K562 treated with DMSO at 1 percent for 24 hours (cell line): ENCODE results near the gene IFNGR2. TPM values are rescaled to one million over a fixed set of nuclear protein-coding genes. Genes with fewer than 3 reads are reported as not detected.

ENCODE experiments used
- total RNA-seq: library from RNA; unstranded; fragments of 300-600 nt; gene quantifications from 2 replicates; pipeline ENCODE4 v1.2.3, GENCODE V29; 2022; ENCODE audit warnings: low read depth; ENCODE audit not compliant: insufficient read depth

Gene IFNGR2, protein sequence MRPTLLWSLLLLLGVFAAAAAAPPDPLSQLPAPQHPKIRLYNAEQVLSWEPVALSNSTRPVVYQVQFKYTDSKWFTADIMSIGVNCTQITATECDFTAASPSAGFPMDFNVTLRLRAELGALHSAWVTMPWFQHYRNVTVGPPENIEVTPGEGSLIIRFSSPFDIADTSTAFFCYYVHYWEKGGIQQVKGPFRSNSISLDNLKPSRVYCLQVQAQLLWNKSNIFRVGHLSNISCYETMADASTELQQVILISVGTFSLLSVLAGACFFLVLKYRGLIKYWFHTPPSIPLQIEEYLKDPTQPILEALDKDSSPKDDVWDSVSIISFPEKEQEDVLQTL
- 38.1 and 41.0 TPM in 2 replicates for total RNA-seq

DNA sequence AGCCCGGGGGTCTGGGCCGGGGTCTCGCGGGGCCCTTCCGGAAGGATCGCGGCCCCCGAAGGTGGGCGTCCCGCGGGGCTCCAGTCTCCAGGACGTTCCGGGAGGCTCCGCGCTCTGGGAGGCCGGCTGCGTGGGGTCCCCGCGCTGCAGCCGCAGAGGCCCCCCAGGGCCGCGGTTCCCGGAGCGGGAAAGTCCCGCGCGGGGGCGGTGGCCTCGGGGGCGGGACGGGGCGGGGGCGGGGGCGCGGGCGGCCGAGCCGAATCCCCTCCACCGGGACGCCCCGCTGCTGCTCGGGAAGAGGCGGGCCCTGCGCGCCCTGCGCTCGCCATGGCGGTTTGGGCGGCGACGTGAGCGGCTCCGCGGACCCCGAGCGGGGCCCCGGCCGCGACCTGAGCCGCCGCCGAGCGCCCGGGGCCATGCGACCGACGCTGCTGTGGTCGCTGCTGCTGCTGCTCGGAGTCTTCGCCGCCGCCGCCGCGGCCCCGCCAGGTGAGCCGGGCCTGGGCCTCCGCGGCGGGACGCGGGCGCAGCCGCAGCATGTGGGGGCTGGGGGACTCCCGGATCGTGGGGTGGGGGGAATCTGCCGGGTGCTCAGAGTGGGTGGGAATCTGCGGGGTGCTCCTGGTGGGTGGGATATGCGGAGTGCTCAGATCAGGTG lies at the start of gene IFNGR2:
Gene IFNGR2, plus strand, starts transcription at position 286 of the 658 bp plus-strand sequence. Its CDS starts 131 bp downstream, at position 417.

DNA sequence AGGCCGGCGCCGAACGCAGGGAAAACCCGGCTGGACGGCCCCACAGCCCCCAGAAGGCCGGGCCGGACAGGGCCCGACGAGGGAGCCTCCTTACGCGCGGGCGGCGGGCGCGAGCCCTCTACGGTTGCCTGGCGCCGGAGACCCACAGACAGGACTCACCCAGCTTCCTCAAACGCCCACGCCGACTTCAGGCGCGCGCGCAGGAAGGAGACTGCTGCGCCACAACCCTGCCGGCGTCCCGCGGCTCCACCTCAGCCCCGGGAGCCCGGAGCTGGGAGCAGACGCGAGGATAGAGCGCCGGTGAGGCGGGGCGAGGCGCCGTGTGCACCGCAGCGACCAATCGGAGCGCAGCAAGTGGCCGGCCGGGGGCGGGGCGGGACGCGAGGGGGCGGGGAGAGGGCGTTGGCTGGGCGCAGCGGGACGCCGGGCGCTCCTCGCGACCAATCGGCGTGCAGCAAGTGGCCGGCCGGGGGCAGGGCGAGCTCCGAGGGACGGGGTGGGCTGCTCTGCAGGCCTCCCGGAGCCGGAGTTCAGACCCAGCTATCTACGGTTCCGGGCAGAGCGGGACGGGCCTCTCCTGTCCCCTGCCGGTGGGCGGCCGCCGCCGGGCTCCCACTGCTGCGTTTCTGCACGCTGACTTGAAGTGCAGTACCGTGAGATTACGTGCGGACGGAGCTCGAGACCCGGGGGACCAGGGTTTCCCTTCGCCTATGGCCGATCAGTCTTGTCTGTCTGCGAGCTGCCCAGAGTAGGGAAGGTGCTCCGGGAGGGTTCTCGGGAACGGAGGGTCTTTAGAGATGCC lies 76.7 kb downstream of the IFNGR2 start, which contains the start of gene TMEM50B:
Gene TMEM50B, minus strand, starts transcription at position 296 of the 802 bp plus-strand sequence. CDS start 11,089 bp downstream, outside the sequence.

Other genes starting within 250 kb of the IFNGR2 start
- gene IFNAR2, start 173.5 kb upstream of the IFNGR2 start, total RNA-seq = 26.2 and 32.5 TPM in 2 replicates
- 32.0 and 33.0 TPM in 2 replicates for gene IL10RB, start 137.0 kb upstream of the IFNGR2 start, total RNA-seq
- gene IFNAR1, start 78.4 kb upstream of the IFNGR2 start, total RNA-seq = 33.8 and 74.1 TPM in 2 replicates
- 20.6 and 23.6 TPM in 2 replicates for gene TMEM50B, start 76.6 kb downstream of the IFNGR2 start, total RNA-seq
- 1.1 and 1.3 TPM in 2 replicates for gene DNAJC28, start 88.3 kb downstream of the IFNGR2 start, total RNA-seq
- gene GART, start 138.7 kb downstream of the IFNGR2 start, total RNA-seq = 66.1 and 68.3 TPM in 2 replicates
- 133 and 139 TPM in 2 replicates for gene SON, start 139.6 kb downstream of the IFNGR2 start, total RNA-seq
- 41.1 and 44.2 TPM in 2 replicates for gene DONSON, start 185.3 kb downstream of the IFNGR2 start, total RNA-seq
- gene CRYZL1, start 238.3 kb downstream of the IFNGR2 start, total RNA-seq = 22.1 and 25.7 TPM in 2 replicates
- gene ITSN1, start 239.1 kb downstream of the IFNGR2 start, total RNA-seq = 6.0 and 8.6 TPM in 2 replicates